Panc1 (cell line): ENCODE data around the gene SNX2. TPM values are rescaled to one million over a fixed set of nuclear protein-coding genes. Genes with fewer than 3 reads are reported as not detected.

Source experiments
- ATAC-seq: fragments of 200-7000 bp; cut with Tn5 transposase; 2 replicates; pipeline ENCODE4 v1.9.1; 2020; ENCODE audit warnings: mild to moderate bottlenecking, moderate library complexity
- BruUV-seq: library from RNA; stranded (reverse); fragments of 400-500 nt; replicated peaks from 2 replicates; lab custom pipeline; 2021; lab: Mats Ljungman, UMichigan
- CTCF ChIA-PET: fragments of 300-600 bp; sonication (Branson Sonifier 250); formaldehyde crosslinking; loops from one replicate; lab custom pipeline; 2022; ENCODE audit warnings: antibody characterized with exemption; lab: Charles Lee
- POLR2A ChIA-PET: fragments of 300-600 bp; sonication (Branson Sonifier 250); formaldehyde crosslinking; loops from one replicate; lab custom pipeline; 2022; ENCODE audit warnings: antibody characterized with exemption; lab: Charles Lee
- DNase-seq: peaks from one replicate; pipeline ENCODE4 v3.0.0-alpha.2; 2010; ENCODE audit warnings: low read depth, low spot score
- H3K27ac ChIP-seq: 2 replicates; pipeline ENCODE4 v1.5.1; 2011; ENCODE audit warnings: mild to moderate bottlenecking, low read length, inconsistent platforms
- H3K27me3 ChIP-seq: fragments of 200-500 bp; sonication (Bioruptor generic); 2 replicates; pipeline ENCODE4 v1.6.0; 2014; ENCODE audit warnings: low read length, inconsistent platforms; ENCODE audit not compliant: control insufficient read depth, insufficient read depth
- H3K36me3 ChIP-seq: fragments of 200-500 bp; sonication (Bioruptor generic); 2 replicates; pipeline ENCODE4 v1.5.1; 2014; ENCODE audit warnings: inconsistent platforms, mild to moderate bottlenecking, low read length, moderate library complexity; ENCODE audit not compliant: control insufficient read depth, insufficient read depth
- H3K4me1 ChIP-seq: 2 replicates; pipeline ENCODE4 v1.5.1; 2011; ENCODE audit warnings: inconsistent platforms, mild to moderate bottlenecking, low read length, moderate library complexity; ENCODE audit not compliant: control insufficient read depth, insufficient read depth
- H3K4me3 ChIP-seq, 2 experiments: 2 replicates each; pipeline ENCODE4 v1.5.1; 2011 to 2012; ENCODE audit warnings: low read depth in 2 of 2, low read length in 2 of 2, mild to moderate bottlenecking in 2 of 2, inconsistent platforms in 1 of 2, moderate library complexity in 1 of 2
- H3K9me3 ChIP-seq: fragments of 200-500 bp; sonication (Bioruptor generic); 2 replicates; pipeline ENCODE4 v1.5.1; 2014; ENCODE audit warnings: low read depth, mild to moderate bottlenecking, inconsistent platforms, low read length, moderate library complexity; ENCODE audit not compliant: control insufficient read depth, insufficient read depth
- CTCF ChIP-seq: fragments of 450-650 bp; IDR thresholded peaks from 2 replicates; pipeline ENCODE4 v1.5.1; 2017; ENCODE audit warnings: mild to moderate bottlenecking
- POLR2AphosphoS5 ChIP-seq: IDR thresholded peaks from 2 replicates; pipeline ENCODE4 v1.6.1; 2012; ENCODE audit warnings: mild to moderate bottlenecking, low read depth, low read length, moderate library complexity
- REST ChIP-seq, 2 experiments: IDR thresholded peaks; 2 replicates each; pipeline ENCODE4 v1.6.1; 2011 to 2012; ENCODE audit warnings: low read depth in 2 of 2, control low read depth in 1 of 2, low read length in 1 of 2, mild to moderate bottlenecking in 1 of 2, moderate library complexity in 1 of 2; ENCODE audit not compliant: insufficient read depth in 1 of 2
- SIN3A ChIP-seq: IDR thresholded peaks from 2 replicates; pipeline ENCODE4 v1.6.1; 2012; ENCODE audit warnings: low read depth, mild to moderate bottlenecking, low read length, moderate library complexity, borderline replicate concordance; ENCODE audit not compliant: insufficient read depth
- TCF7L2 ChIP-seq: IDR thresholded peaks from 2 replicates; pipeline ENCODE4 v1.6.1; 2011; ENCODE audit warnings: mild to moderate bottlenecking, low read depth, low read length, inconsistent platforms
- in situ Hi-C: cut with HindIII; loops from 2 replicates; pipeline ENCODE4 v1.10.0; 2016; ENCODE audit warnings: low sequenced_read_pairs, low pct_unique_long_range_greater_than_20kb
- intact Hi-C: fragments of 100-400 bp; cut with micrococcal nuclease; formaldehyde crosslinking; loops from one replicate; pipeline ENCODE4 v1.10.0; 2022; ENCODE audit not compliant: unreplicated experiment
- total RNA-seq: library from RNA; stranded (reverse); gene quantifications from one replicate; pipeline ENCODE4 v1.2.1, GENCODE V29; 2021; ENCODE audit not compliant: unreplicated experiment

Gene SNX2
- total RNA-seq, 1 experiment from 2014 or later, result 66.8 TPM

- Histone ChIP-seq H3K27ac (no peak overlapping the region), H3K4me3 (no peak overlapping the region), H3K27me3 (no peaks in the 10 kb centered on the region), H3K36me3 (no peaks in the 10 kb centered on the region), H3K9me3 (no peaks in the 10 kb centered on the region), H3K4me1 (peaks cover 4% of the 10 kb centered on the region; the same call in 1 of the 2 replicates)
- BruUV-seq, result no TSS peak
- no peak for DNase-seq
- POLR2A ChIA-PET, result no interaction called here
- TF ChIP-seq REST (IDR thresholded peaks at IDR 0.05; ENCODE audit: insufficient read depth in 1 of 2, low read depth in 2 of 2, low read length in 1 of 2), result no peak
- TF ChIP-seq CTCF, result no peak
- no peak for TF ChIP-seq POLR2AphosphoS5
- no peak for TF ChIP-seq SIN3A
- TF ChIP-seq TCF7L2, result no peak
- intact Hi-C loops (no loop called here), in situ Hi-C loops (no loop called here)
- CTCF ChIA-PET, result no interaction called here
- no peak for ATAC-seq
Observed at GRCh38 chr5:122730037-122730436, 44.8 kb upstream of the SNX2 start.

- Histone ChIP-seq H3K9me3 (no peaks in the 10 kb centered on the region), H3K36me3 (no peaks in the 10 kb centered on the region), H3K27ac (no peak overlapping the region), H3K27me3 (no peaks in the 10 kb centered on the region), H3K4me1 (peaks cover 4% of the 10 kb centered on the region; the same call in 1 of the 2 replicates), H3K4me3 (no peak overlapping the region)
- ChIA-PET POLR2A (no interaction called here), CTCF (no interaction called here)
- ATAC-seq, result no peak
- intact Hi-C loops (no loop called here), in situ Hi-C loops (no loop called here)
- DNase-seq, result no peak
- no peak for TF ChIP-seq POLR2AphosphoS5
- TF ChIP-seq REST (IDR thresholded peaks at IDR 0.05; ENCODE audit: insufficient read depth in 1 of 2, low read depth in 2 of 2, low read length in 1 of 2), result no peak
- BruUV-seq, result no TSS peak
Observed at GRCh38 chr5:122730456-122730855, 44.4 kb upstream of the SNX2 start.
